H1 (cell line): ENCODE measurements around the gene UAP1. TPM values are rescaled to one million over a fixed set of nuclear protein-coding genes. Genes with fewer than 3 reads are reported as not detected.
"Not testable (repeated sequence)": the region's sequence is repeated elsewhere in the genome, so short reads cannot be mapped to it uniquely, and the experiment has no call there.

Experiments
- CTCF ChIA-PET: fragments of 300-600 bp; sonication (Branson Sonifier 250); formaldehyde crosslinking; loops from one replicate; lab custom pipeline; 2021; ENCODE audit not compliant: partially characterized antibody; lab: Charles Lee
- POLR2A ChIA-PET: fragments of 300-600 bp; sonication (Branson Sonifier 250); formaldehyde crosslinking; loops from one replicate; lab custom pipeline; 2021; ENCODE audit warnings: inconsistent platforms; ENCODE audit not compliant: partially characterized antibody; lab: Charles Lee
- DNase-seq, 2 experiments: peaks; one replicate each; pipeline versions ENCODE4 v3.0.0 to v3.0.0-alpha.2; 2010 to 2022; ENCODE audit warnings: low spot score in 2 of 2, low read depth in 1 of 2, mixed read lengths in 1 of 2
- FAIRE-seq: peaks from 2 replicates; lab custom pipeline; 2011; peaks lifted over from hg19 to GRCh38; lab: Jason Lieb, UNC
- H2AFZ ChIP-seq: 2 replicates; pipeline ENCODE4 v1.8.1; 2012; ENCODE audit warnings: low read length, inconsistent platforms
- H2AK5ac ChIP-seq: 2 replicates; pipeline ENCODE4 v1.6.1; 2013; ENCODE audit warnings: low read depth, low read length
- H2BK120ac ChIP-seq: replicated peaks from 2 replicates; pipeline ENCODE3; 2013; ENCODE audit warnings: low read depth, low read length, inconsistent platforms
- H2BK12ac ChIP-seq: 2 replicates; pipeline ENCODE4 v1.6.1; 2013; ENCODE audit warnings: low read depth, low read length
- H2BK15ac ChIP-seq: 2 replicates; pipeline ENCODE4 v1.6.1; 2013; ENCODE audit warnings: low read length
- H2BK20ac ChIP-seq: 2 replicates; pipeline ENCODE4 v1.6.1; 2013; ENCODE audit warnings: low read length
- H2BK5ac ChIP-seq: 2 replicates; pipeline ENCODE4 v1.6.1; 2013; ENCODE audit warnings: low read depth, low read length
- H3K14ac ChIP-seq: 2 replicates; pipeline ENCODE4 v1.6.1; 2013; ENCODE audit warnings: inconsistent platforms; ENCODE audit not compliant: insufficient read length
- H3K18ac ChIP-seq: 2 replicates; pipeline ENCODE4 v1.6.1; 2013; ENCODE audit warnings: low read length; ENCODE audit errors: extremely low read depth
- H3K23ac ChIP-seq: 2 replicates; pipeline ENCODE4 v1.6.1; 2013; ENCODE audit warnings: inconsistent platforms; ENCODE audit not compliant: insufficient read length
- H3K23me2 ChIP-seq: 2 replicates; pipeline ENCODE4 v1.6.1; 2013; ENCODE audit warnings: low read depth, low read length
- H3K27ac ChIP-seq: 2 replicates; pipeline ENCODE4 v1.6.1; 2011; ENCODE audit warnings: low read depth, low read length, inconsistent platforms
- H3K27me3 ChIP-seq, 4 experiments: replicated peaks in 1 of 4; 1 replicate in 1 of 4; 2 replicates in 3 of 4; pipeline versions ENCODE4 v1.6.1 to v1.8.1; 2011 to 2013; ENCODE audit warnings: low read length in 3 of 4, mild to moderate bottlenecking in 3 of 4, inconsistent platforms in 2 of 4, mixed read lengths in 2 of 4, moderate library complexity in 1 of 4; ENCODE audit not compliant: control insufficient read depth in 3 of 4, insufficient read depth in 3 of 4; ENCODE audit errors: extremely low read depth in 1 of 4
- H3K36me3 ChIP-seq, 4 experiments: 2 replicates each; pipeline versions ENCODE4 v1.6.1 to v1.8.1; 2011 to 2013; ENCODE audit warnings: mild to moderate bottlenecking in 4 of 4, low read length in 3 of 4, moderate library complexity in 2 of 4, control low read depth in 1 of 4, inconsistent platforms in 1 of 4; ENCODE audit not compliant: insufficient read depth in 4 of 4, control insufficient read depth in 2 of 4
- H3K4ac ChIP-seq: replicated peaks from 2 replicates; pipeline ENCODE3; 2013; ENCODE audit warnings: low read length, low read depth, mixed read lengths, inconsistent platforms; ENCODE audit not compliant: insufficient read length
- H3K4me1 ChIP-seq, 4 experiments: replicated peaks in 1 of 4; 1 replicate in 1 of 4; 2 replicates in 3 of 4; pipeline versions ENCODE4 v1.6.1 to v1.8.1; 2011 to 2013; ENCODE audit warnings: low read length in 3 of 4, inconsistent platforms in 2 of 4, mixed read lengths in 1 of 4; ENCODE audit not compliant: insufficient read depth in 4 of 4, control insufficient read depth in 3 of 4
- H3K4me2 ChIP-seq, 2 experiments: 2 replicates each; pipeline versions ENCODE4 v1.6.1 to v1.8.1; 2011 to 2013; ENCODE audit warnings: low read depth in 2 of 2, low read length in 2 of 2, control low read depth in 1 of 2, inconsistent platforms in 1 of 2, mild to moderate bottlenecking in 1 of 2; ENCODE audit not compliant: insufficient read depth in 1 of 2
- H3K4me3 ChIP-seq, 4 experiments: fragments of 200-600, 300-600 bp in 1 of 4; sonication (generic), shearing (Covaris generic), sonication (Bioruptor Twin) in 1 of 4; 2 replicates each; pipeline versions ENCODE4 v1.5.1 to v1.8.1; 2011 to 2016; ENCODE audit warnings: low read length in 4 of 4, low read depth in 3 of 4, control low read depth in 2 of 4, inconsistent platforms in 2 of 4, mild to moderate bottlenecking in 2 of 4, mixed read lengths in 1 of 4, moderate library complexity in 1 of 4; ENCODE audit not compliant: insufficient read depth in 2 of 4; ENCODE audit errors: extremely low read depth in 1 of 4
- H3K56ac ChIP-seq: replicated peaks from 2 replicates; pipeline ENCODE3; 2013; ENCODE audit warnings: low read depth, mild to moderate bottlenecking, mixed read lengths, low read length, inconsistent platforms; ENCODE audit not compliant: insufficient read length
- H3K79me1 ChIP-seq: 2 replicates; pipeline ENCODE4 v1.6.1; 2013; ENCODE audit warnings: low read depth, low read length, control low read depth
- H3K79me2 ChIP-seq, 2 experiments: 2 replicates each; pipeline versions ENCODE4 v1.6.1 to v1.8.1; 2012 to 2013; ENCODE audit warnings: low read length in 2 of 2, mild to moderate bottlenecking in 2 of 2, inconsistent platforms in 1 of 2; ENCODE audit not compliant: insufficient read depth in 2 of 2, control insufficient read depth in 1 of 2
- H3K9ac ChIP-seq, 4 experiments: replicated peaks in 1 of 4; 1 replicate in 1 of 4; 2 replicates in 3 of 4; pipeline versions ENCODE4 v1.6.1 to v1.8.1; 2011 to 2013; ENCODE audit warnings: low read depth in 3 of 4, low read length in 3 of 4, control low read depth in 2 of 4, mild to moderate bottlenecking in 2 of 4, moderate library complexity in 2 of 4, inconsistent platforms in 1 of 4; ENCODE audit errors: extremely low read depth in 1 of 4
- H3K9me3 ChIP-seq, 2 experiments: 2 replicates each; pipeline versions ENCODE4 v1.6.1 to v1.8.1; 2012 to 2013; ENCODE audit warnings: mild to moderate bottlenecking in 2 of 2, moderate library complexity in 2 of 2, control low read depth in 1 of 2, inconsistent platforms in 1 of 2, low read depth in 1 of 2, low read length in 1 of 2, mixed read lengths in 1 of 2; ENCODE audit not compliant: insufficient read depth in 2 of 2
- H4K20me1 ChIP-seq, 2 experiments: replicated peaks in 1 of 2; 2 replicates each; pipeline versions ENCODE3 to v1.8.1; 2011 to 2013; ENCODE audit warnings: inconsistent platforms in 2 of 2, low read length in 2 of 2, mild to moderate bottlenecking in 1 of 2; ENCODE audit not compliant: insufficient read depth in 2 of 2, control insufficient read depth in 1 of 2
- H4K5ac ChIP-seq: 2 replicates; pipeline ENCODE4 v1.6.1; 2013; ENCODE audit warnings: low read length, low read depth, mixed read lengths, inconsistent platforms; ENCODE audit not compliant: insufficient read length
- H4K8ac ChIP-seq: 2 replicates; pipeline ENCODE4 v1.8.0; 2013; ENCODE audit warnings: mild to moderate bottlenecking, moderate library complexity, low read length, inconsistent platforms; ENCODE audit not compliant: insufficient read depth; ENCODE audit errors: extremely low read depth
- H4K91ac ChIP-seq: replicated peaks from 2 replicates; pipeline ENCODE3; 2013; ENCODE audit warnings: low read length, mixed read lengths, inconsistent platforms; ENCODE audit not compliant: insufficient read length
- WGBS, 2 experiments: shearing (Covaris generic) in 1 of 2; methylation state at CpG; one replicate each; pipeline versions ENCODE4 v1.1.6 to v1.1.7; 2013 to 2015; ENCODE audit warnings: low lambda C conversion rate in 2 of 2, mixed read lengths in 2 of 2, inconsistent platforms in 1 of 2, low coverage in 1 of 2, missing lambda C conversion rate in 1 of 2; ENCODE audit not compliant: insufficient replicate concordance in 2 of 2, insufficient coverage in 1 of 2, insufficient read length in 1 of 2; ENCODE audit errors: extremely low coverage in 1 of 2, missing lambda C conversion rate in 1 of 2; 5-methylcytosine and 5-hydroxymethylcytosine counted together
- polyA plus RNA-seq, 7 experiments: library from polyadenylated mRNA; depleted of rRNA in 3 of 7; stranded (reverse) in 5 of 7; unstranded in 2 of 7; fragments of >200 nt in 5 of 7; fragments of 200-250 nt in 2 of 7; gene quantifications; 1 replicate in 5 of 7; 2 replicates in 1 of 7; 4 replicates in 1 of 7; pipeline versions ENCODE4 v1.2.1 to v1.2.3, GENCODE V29; 2011 to 2013; ENCODE audit warnings: missing spikeins in 2 of 7, mixed read lengths in 2 of 7
- total RNA-seq: library from RNA; stranded (reverse); fragmentation: NEBNext Ultra II Directional; extraction: Animal tissue kit (Norgen Biotek cat#: 25700); gene quantifications from 2 replicates; pipeline ENCODE4 v1.2.1, GENCODE V29; 2021

UAP1 gene
- total and polyA plus RNA-seq, 2 of the 8 experiments (the other 6 are each of a cell fraction or from before 2014, with no cell fraction given) = 9.4 to 32.9 TPM

GRCh38 chr1:162603117-162603516 is 41.6 kb downstream of the UAP1 start:
- H2BK120ac ChIP-seq, H3K23me2 ChIP-seq, H3K27me3 ChIP-seq, H3K27ac ChIP-seq, FAIRE-seq, H3K79me2 ChIP-seq, H2AFZ ChIP-seq, H2BK12ac ChIP-seq, H2BK20ac ChIP-seq, H3K4me3 ChIP-seq, H2AK5ac ChIP-seq, H3K4ac ChIP-seq, H2BK5ac ChIP-seq, H4K8ac ChIP-seq, H3K36me3 ChIP-seq, H3K14ac ChIP-seq, H3K4me1 ChIP-seq, H3K18ac ChIP-seq, DNase-seq, H4K91ac ChIP-seq, H3K9ac ChIP-seq, H3K79me1 ChIP-seq, H3K23ac ChIP-seq, H4K20me1 ChIP-seq, H4K5ac ChIP-seq, H3K56ac ChIP-seq, H3K9me3 ChIP-seq, H3K4me2 ChIP-seq, H2BK15ac ChIP-seq, POLR2A ChIA-PET: not testable (repeated sequence)
- CTCF ChIA-PET = interaction anchor here (0.6 to 1.5 kb wide), 2 partner anchors 10 to 1871 kb away, joined by 3 to 8 read pairs; no protein-coding TSS in a partner anchor
- WGBS, 2 experiments = 89% methylated on average over 2 of the region's 2 CpGs; no CpG with 5 or more reads in 1 of the 2 experiments
